NT2/D1 (cell line): ENCODE data around the gene TTC22.

Source experiments
- SUZ12 ChIP-seq: IDR thresholded peaks from 2 replicates; pipeline ENCODE4 v1.6.1; 2011; ENCODE audit not compliant: insufficient read length, insufficient read depth; ENCODE audit errors: extremely low read depth
- YY1 ChIP-seq: IDR thresholded peaks from 2 replicates; pipeline ENCODE4 v1.6.1; 2011; ENCODE audit not compliant: insufficient read length, insufficient read depth

DNA sequence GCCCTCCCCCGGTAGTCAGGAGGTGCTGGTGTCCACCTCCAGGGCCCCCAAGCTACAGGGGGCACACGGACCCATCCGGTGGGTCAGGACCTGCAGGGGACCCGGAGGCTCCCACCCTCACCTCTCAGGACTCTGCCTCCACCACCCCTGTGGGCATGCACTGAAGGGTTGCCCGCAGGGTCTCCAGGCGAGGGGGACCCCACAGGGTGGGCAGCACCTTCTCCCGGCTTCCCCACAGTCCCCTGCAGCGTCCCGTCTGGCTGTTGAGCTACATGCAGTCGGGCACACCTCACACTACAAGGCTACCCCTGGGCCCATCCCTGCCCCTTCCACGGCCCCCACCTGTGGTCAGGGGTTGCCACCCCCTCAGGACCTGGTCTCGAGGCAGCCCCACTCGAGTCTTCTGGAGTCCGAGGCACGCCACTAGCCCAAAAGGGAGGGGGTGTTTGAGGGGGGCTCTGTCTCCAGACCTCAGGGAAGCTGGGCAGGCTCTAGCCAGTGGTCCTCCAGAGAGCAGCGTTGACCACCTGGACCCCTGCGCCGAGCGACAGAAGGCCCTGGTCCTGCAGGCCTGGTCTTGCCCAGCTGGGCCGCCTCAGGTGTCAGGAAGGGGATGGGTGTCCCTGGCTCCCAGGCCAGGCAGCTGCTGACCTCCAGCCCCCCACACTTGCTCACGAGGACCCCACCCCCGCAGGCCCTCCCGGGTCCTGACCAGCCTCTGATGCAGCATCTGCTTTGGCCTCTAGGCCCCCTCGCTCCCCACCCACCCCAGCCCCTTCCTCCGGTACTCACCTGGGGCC is 46.4 kb downstream of the TTC22 start:
- no peak for TF ChIP-seq YY1
- no peak for TF ChIP-seq SUZ12
